NCI-H2227 (cell line): ENCODE data around the gene TRMT11.
"Not testable (repeated sequence)": the region's sequence is repeated elsewhere in the genome, so short reads cannot be mapped to it uniquely, and the experiment has no call there.

Source experiments
- DNase-seq: peaks from one replicate; lab custom pipeline; 2025; ENCODE audit not compliant: unreplicated experiment; lab: John Stamatoyannopoulos, UW

Gene TRMT11

GRCh38 chr6:125956506-125957390, 29.6 kb upstream of the TRMT11 start, which contains the start of gene HINT3:
Gene HINT3 (plus strand): TSS chr6:125956770. CDS start chr6:125956978, 208 bp downstream.
- DNase-seq = peak; percentile 97

GRCh38 chr6:125957391-125957693, 29.0 kb upstream of the TRMT11 start:
- no peak for DNase-seq

- peak; percentile 35 for DNase-seq
These were observed 28.5 kb upstream of the TRMT11 start for GRCh38 chr6:125957845-125958244.

- DNase-seq = no peak
These were observed 27.3 kb upstream of the TRMT11 start for GRCh38 chr6:125959041-125959440.

GRCh38 chr6:125961117-125961516, 25.2 kb upstream of the TRMT11 start:
- DNase-seq = no peak

- no peak for DNase-seq
These were observed 23.3 kb upstream of the TRMT11 start for GRCh38 chr6:125962900-125963497.

GRCh38 chr6:125963817-125964216, 22.5 kb upstream of the TRMT11 start:
- no peak for DNase-seq

- no peak for DNase-seq
These were observed 19.8 kb upstream of the TRMT11 start for GRCh38 chr6:125966569-125966968.

GRCh38 chr6:125968493-125968892, 17.8 kb upstream of the TRMT11 start:
- no peak for DNase-seq

- no peak for DNase-seq
These were observed 15.6 kb upstream of the TRMT11 start for GRCh38 chr6:125970760-125971159.

- not testable (repeated sequence) for DNase-seq
These were observed 13.9 kb upstream of the TRMT11 start for GRCh38 chr6:125972478-125972877.

GRCh38 chr6:125974214-125974866, 12.0 kb upstream of the TRMT11 start:
- DNase-seq = peak; percentile 57

GRCh38 chr6:125979101-125979500, 7.2 kb upstream of the TRMT11 start:
- DNase-seq = no peak

GRCh38 chr6:125981571-125982185, 4.7 kb upstream of the TRMT11 start:
- DNase-seq = no peak

GRCh38 chr6:125983246-125983945, 2.9 kb upstream of the TRMT11 start:
- DNase-seq = no peak

- no peak for DNase-seq
These were observed 2.0 kb upstream of the TRMT11 start for GRCh38 chr6:125984311-125984710.

GRCh38 chr6:125985522-125985921, 818 bp upstream of the TRMT11 start:
- no peak for DNase-seq

GRCh38 chr6:125985979-125986300, 400 bp upstream of the TRMT11 start:
- no peak for DNase-seq

GRCh38 chr6:125987026-125987617, 782 bp downstream of the TRMT11 start:
- peak; percentile 44 for DNase-seq

- no peak for DNase-seq
These were observed 1.9 kb downstream of the TRMT11 start for GRCh38 chr6:125988280-125988679.

GRCh38 chr6:125989631-125990030, 3.3 kb downstream of the TRMT11 start:
- DNase-seq = no peak
